Measurements from ENCODE around the gene C17orf67.

Gene C17orf67

GRCh38 chr17:56833809-56834379 is at the start of gene C17orf67, which contains the start of gene DGKE:
Gene C17orf67, minus strand, starts transcription at chr17:56833920. Its CDS starts 18,110 bp downstream, at chr17:56815810.
Gene DGKE, plus strand, starts transcription at chr17:56834151. Its CDS starts 645 bp downstream, at chr17:56834796.
- Mint-ChIP-seq H3K4me1 (peaks cover 75% of the 10 kb centered on the region), H3K9me3 (no peaks in the 10 kb centered on the region), H3K27ac (peak within 1 kb of the TSS; percentile 96), H3K4me3 (peak within 1 kb of the TSS; percentile 95), H3K27me3 (no peaks in the 10 kb centered on the region), H3K36me3 (peaks cover 6% of the 10 kb centered on the region)

DNA sequence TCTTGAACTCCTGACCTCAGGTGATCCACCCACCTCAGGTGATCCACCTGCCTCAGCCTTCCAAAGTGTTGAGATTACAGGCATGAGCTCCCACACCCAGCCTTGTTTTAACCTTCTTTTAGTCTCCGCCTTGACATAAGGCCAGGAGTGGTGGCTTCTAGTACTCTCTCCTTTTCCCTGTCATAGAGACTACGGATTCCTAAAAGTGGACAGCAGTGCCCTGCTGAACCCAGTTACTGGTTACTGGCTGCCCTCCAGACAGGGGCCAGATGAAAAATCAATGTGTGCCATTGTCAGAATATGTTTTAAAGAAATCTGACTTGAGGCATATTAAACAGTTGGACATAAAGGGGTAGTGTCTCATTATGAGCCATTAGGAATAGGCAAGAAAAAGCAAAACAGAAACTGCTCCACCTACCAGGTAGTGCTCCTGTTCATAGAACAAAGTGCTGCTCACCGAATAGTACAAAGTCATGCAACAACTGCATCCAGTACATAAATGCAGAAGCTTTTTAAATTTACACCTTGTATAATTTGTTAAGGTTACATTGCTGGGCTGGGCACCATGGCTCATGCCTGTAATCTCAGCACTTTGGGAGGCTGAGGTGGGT is 48.1 kb upstream of the C17orf67 start:
- H3K36me3 Mint-ChIP-seq = peaks cover 3% of the 10 kb centered on the region
- no peaks in the 10 kb centered on the region for H3K4me1 Mint-ChIP-seq
- no peaks in the 10 kb centered on the region for H3K9me3 Mint-ChIP-seq
- H3K27me3 Mint-ChIP-seq = no peaks in the 10 kb centered on the region
- no peak overlapping the region for H3K27ac Mint-ChIP-seq
- no peak overlapping the region for H3K4me3 Mint-ChIP-seq

DNA sequence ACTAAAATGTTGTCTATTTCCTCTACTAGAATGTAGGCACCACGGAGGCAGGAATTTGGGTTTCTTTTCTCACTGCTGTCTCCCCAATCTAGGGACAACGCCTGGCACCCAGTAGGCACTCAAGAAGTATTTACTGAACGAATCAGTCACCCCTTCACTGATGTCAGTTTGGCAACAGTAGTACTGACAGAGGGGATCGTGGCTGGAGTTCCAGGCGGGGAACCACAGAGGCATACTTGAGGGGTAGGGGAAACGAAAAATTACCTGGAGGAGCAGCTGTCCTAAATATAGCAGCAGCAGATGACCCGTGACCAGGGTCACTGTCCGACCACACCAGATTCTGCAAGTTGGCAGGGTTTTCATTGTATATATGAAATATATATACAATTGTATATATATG is 46.9 kb upstream of the C17orf67 start:
- H3K4me1 Mint-ChIP-seq = no peaks in the 10 kb centered on the region
- H3K36me3 Mint-ChIP-seq = no peaks in the 10 kb centered on the region
- H3K9me3 Mint-ChIP-seq = no peaks in the 10 kb centered on the region
- H3K27me3 Mint-ChIP-seq = peaks cover 2% of the 10 kb centered on the region
- no peak overlapping the region for H3K4me3 Mint-ChIP-seq
- H3K27ac Mint-ChIP-seq = no peak overlapping the region

GRCh38 chr17:56880133-56880532 is 46.4 kb upstream of the C17orf67 start:
- Mint-ChIP-seq H3K27me3 (peaks cover 2% of the 10 kb centered on the region), H3K4me3 (no peak overlapping the region), H3K9me3 (no peaks in the 10 kb centered on the region), H3K4me1 (no peaks in the 10 kb centered on the region), H3K27ac (no peak overlapping the region), H3K36me3 (no peaks in the 10 kb centered on the region)

DNA sequence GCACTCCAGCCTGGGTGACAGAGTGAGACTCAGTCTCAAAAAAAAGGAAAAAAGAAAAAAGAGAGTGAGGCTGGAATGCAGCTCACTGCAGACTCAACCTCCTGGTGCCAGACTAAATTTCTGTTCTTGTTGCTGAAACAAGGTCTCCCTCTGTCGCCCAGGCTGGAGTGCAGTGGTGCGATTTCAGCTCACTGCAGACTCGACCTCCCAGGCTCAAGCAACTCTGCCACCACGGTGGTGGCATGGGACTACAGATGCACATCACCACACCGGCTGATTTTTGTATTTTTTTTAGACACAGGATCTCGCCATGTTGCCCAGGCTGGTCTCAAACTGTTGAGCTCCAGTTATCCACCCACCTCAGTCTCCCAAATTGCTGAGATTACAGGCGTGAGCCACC is 45.6 kb upstream of the C17orf67 start:
- no peaks in the 10 kb centered on the region for H3K9me3 Mint-ChIP-seq
- no peaks in the 10 kb centered on the region for H3K4me1 Mint-ChIP-seq
- no peak overlapping the region for H3K27ac Mint-ChIP-seq
- H3K27me3 Mint-ChIP-seq = peaks cover 2% of the 10 kb centered on the region
- no peaks in the 10 kb centered on the region for H3K36me3 Mint-ChIP-seq
- H3K4me3 Mint-ChIP-seq = no peak overlapping the region

- Mint-ChIP-seq H3K36me3 (no peaks in the 10 kb centered on the region), H3K9me3 (no peaks in the 10 kb centered on the region), H3K4me3 (no peak overlapping the region), H3K27ac (no peak overlapping the region), H3K4me1 (no peaks in the 10 kb centered on the region), H3K27me3 (peaks cover 3% of the 10 kb centered on the region)
These were observed 43.1 kb upstream of the C17orf67 start for GRCh38 chr17:56876766-56877179.

DNA sequence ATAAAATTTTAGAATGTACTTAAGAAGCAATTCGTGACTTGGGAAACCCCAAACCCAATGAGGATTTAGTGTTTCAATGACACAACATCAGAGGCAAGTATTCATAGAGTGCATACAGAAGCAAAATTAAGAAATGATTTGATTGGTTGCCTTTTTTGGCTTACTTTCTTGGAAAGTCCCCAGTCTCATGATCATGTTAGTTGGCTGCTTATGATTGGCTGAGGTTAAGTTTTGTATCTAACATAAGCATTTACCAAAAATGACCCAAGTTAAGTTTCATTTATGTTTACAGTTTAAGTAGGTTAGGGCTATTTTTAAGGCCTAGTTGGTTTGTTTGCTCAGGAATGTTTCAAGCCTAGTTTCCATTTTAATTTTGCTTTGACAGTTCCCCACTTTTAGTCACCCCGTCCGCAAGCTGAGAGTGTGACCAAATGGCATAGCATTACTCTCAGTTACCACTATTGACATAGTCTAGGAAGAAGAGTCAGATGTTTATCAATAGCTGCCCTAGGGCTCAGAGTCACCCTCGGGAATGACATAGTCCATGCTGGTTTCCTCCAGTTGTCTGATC is 36.4 kb upstream of the C17orf67 start:
- Mint-ChIP-seq H3K27ac (peak overlapping the region; percentile 71), H3K9me3 (no peaks in the 10 kb centered on the region), H3K4me1 (peaks cover 5% of the 10 kb centered on the region), H3K36me3 (no peaks in the 10 kb centered on the region), H3K27me3 (peaks cover 1% of the 10 kb centered on the region), H3K4me3 (no peak overlapping the region)

GRCh38 chr17:56868716-56869115 is 35.0 kb upstream of the C17orf67 start:
- Mint-ChIP-seq H3K9me3 (no peaks in the 10 kb centered on the region), H3K36me3 (no peaks in the 10 kb centered on the region), H3K4me1 (peaks cover 5% of the 10 kb centered on the region), H3K4me3 (no peak overlapping the region), H3K27me3 (peaks cover 1% of the 10 kb centered on the region), H3K27ac (no peak overlapping the region)

DNA sequence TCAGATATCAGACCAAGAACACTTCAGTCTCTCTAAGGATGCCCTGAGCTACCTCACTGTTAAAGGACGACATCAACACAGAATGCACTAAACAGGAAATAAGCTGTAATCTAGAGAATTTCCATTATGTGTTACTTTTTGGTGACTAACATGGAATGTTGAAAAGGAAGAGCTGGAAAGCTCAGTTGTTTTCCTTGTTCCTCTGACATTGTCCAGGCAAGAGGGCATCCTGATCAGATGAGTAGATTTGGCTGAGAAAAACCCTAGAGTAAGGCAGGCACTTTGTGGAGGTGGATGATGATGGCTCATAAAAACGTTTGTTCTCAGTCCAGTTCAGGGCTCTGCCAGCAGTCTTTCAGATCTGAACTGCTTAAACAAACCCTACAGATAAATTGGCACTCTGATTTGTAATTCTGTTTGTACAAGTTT is 34.2 kb upstream of the C17orf67 start:
- Mint-ChIP-seq H3K27me3 (no peaks in the 10 kb centered on the region), H3K27ac (no peak overlapping the region), H3K36me3 (no peaks in the 10 kb centered on the region), H3K4me1 (peaks cover 5% of the 10 kb centered on the region), H3K9me3 (no peaks in the 10 kb centered on the region), H3K4me3 (no peak overlapping the region)

DNA sequence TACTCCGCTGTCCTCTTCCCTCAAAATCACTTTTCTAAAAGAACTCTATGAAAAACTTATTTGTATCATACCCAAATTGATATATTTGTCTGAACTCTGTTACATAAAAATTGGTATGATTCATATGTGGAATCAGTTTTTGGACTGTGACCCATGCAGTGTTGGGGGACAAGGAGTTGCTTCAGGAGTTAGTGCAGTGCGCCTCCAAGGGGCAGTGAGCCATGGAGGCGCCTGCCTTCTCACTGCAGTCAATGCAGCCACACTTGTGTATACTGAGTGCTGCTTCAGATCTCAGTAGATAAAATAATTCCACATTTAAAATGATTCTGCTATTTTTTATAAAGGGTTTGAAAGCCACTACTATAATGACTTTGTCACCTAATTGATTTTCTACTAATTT is 32.8 kb upstream of the C17orf67 start:
- no peak overlapping the region for H3K27ac Mint-ChIP-seq
- H3K4me3 Mint-ChIP-seq = no peak overlapping the region
- peaks cover 2% of the 10 kb centered on the region for H3K36me3 Mint-ChIP-seq
- no peaks in the 10 kb centered on the region for H3K9me3 Mint-ChIP-seq
- H3K4me1 Mint-ChIP-seq = peaks cover 5% of the 10 kb centered on the region
- H3K27me3 Mint-ChIP-seq = no peaks in the 10 kb centered on the region

GRCh38 chr17:56866076-56866475 is 32.4 kb upstream of the C17orf67 start:
- Mint-ChIP-seq H3K27me3 (no peaks in the 10 kb centered on the region), H3K36me3 (peaks cover 2% of the 10 kb centered on the region), H3K4me1 (peaks cover 5% of the 10 kb centered on the region), H3K4me3 (no peak overlapping the region), H3K27ac (no peak overlapping the region), H3K9me3 (no peaks in the 10 kb centered on the region)

DNA sequence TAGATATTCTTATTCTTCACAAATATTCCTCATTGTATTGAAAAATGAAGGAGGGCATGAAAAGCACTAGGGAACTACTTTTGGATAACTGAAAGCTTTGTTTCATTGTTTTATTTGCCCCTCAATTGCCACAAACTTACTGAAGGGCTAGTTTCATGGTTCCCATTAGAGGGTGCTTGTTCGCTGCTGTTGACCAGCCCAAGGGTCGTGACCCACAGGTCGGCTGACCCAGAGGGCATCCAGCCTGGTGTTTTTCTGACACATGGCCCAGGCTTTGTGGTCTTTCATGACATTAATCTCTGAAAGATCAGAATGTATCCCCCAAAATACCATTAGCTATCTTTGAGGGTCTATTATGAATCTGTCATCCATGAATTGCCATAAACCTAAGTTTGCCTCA is 30.3 kb upstream of the C17orf67 start:
- no peaks in the 10 kb centered on the region for H3K27me3 Mint-ChIP-seq
- H3K4me3 Mint-ChIP-seq = no peak overlapping the region
- no peaks in the 10 kb centered on the region for H3K4me1 Mint-ChIP-seq
- H3K36me3 Mint-ChIP-seq = peaks cover 8% of the 10 kb centered on the region
- no peak overlapping the region for H3K27ac Mint-ChIP-seq
- H3K9me3 Mint-ChIP-seq = no peaks in the 10 kb centered on the region

DNA sequence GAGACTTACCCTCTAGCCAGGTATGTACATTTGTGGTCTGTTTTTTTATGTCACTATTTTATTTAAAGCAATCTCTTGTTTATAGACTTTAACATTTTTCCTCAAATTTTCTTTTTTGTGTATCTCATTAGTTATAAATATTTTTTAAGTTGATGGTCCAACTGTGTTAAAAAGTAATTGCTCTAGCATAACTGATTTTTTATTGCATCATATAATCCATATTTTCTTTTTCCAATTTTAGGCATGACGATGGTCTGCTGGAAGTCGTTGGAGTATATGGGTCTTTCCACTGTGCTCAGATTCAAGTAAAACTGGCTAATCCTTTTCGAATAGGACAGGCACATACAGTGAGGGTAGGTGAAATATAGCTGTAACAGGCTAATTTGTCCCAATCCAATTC is 28.2 kb upstream of the C17orf67 start:
- no peaks in the 10 kb centered on the region for H3K4me1 Mint-ChIP-seq
- peaks cover 12% of the 10 kb centered on the region for H3K36me3 Mint-ChIP-seq
- H3K27me3 Mint-ChIP-seq = no peaks in the 10 kb centered on the region
- no peak overlapping the region for H3K4me3 Mint-ChIP-seq
- no peaks in the 10 kb centered on the region for H3K9me3 Mint-ChIP-seq
- no peak overlapping the region for H3K27ac Mint-ChIP-seq

DNA sequence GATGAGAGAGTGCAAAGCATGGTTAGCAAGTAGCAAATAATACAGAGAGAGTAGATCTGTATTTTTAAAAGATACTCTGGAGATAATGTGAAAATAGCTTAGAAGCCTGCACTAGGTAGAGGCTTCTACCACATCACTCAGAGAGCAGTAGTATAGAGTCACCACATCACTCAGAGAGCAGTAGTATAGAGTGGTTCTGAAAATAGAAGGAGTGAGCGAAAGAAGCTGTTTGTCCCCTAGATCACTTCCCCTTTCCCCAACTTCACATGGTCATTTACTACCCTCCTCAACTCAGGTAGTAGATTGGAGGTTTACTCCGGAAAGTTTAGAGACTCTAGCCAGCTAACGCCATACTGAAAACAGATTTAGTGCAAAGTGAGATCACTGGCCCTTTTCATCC is 17.3 kb upstream of the C17orf67 start:
- H3K27ac Mint-ChIP-seq = no peak overlapping the region
- H3K9me3 Mint-ChIP-seq = no peaks in the 10 kb centered on the region
- H3K36me3 Mint-ChIP-seq = peaks cover 20% of the 10 kb centered on the region
- H3K27me3 Mint-ChIP-seq = no peaks in the 10 kb centered on the region
- H3K4me1 Mint-ChIP-seq = peaks cover 11% of the 10 kb centered on the region
- no peak overlapping the region for H3K4me3 Mint-ChIP-seq

GRCh38 chr17:56850591-56850990 is 16.9 kb upstream of the C17orf67 start:
- H3K9me3 Mint-ChIP-seq = no peaks in the 10 kb centered on the region
- H3K4me3 Mint-ChIP-seq = no peak overlapping the region
- no peak overlapping the region for H3K27ac Mint-ChIP-seq
- no peaks in the 10 kb centered on the region for H3K27me3 Mint-ChIP-seq
- peaks cover 21% of the 10 kb centered on the region for H3K36me3 Mint-ChIP-seq
- H3K4me1 Mint-ChIP-seq = peaks cover 11% of the 10 kb centered on the region

GRCh38 chr17:56849131-56849530 is 15.4 kb upstream of the C17orf67 start:
- H3K27me3 Mint-ChIP-seq = no peaks in the 10 kb centered on the region
- peaks cover 21% of the 10 kb centered on the region for H3K36me3 Mint-ChIP-seq
- peaks cover 11% of the 10 kb centered on the region for H3K4me1 Mint-ChIP-seq
- H3K4me3 Mint-ChIP-seq = no peak overlapping the region
- H3K9me3 Mint-ChIP-seq = no peaks in the 10 kb centered on the region
- no peak overlapping the region for H3K27ac Mint-ChIP-seq

Measured in activated naive CD4-positive, alpha-beta T cell treated with anti-CD3 and anti-CD28 coated beads, Interleukin-2, amount 50 U/mL, for 24 hours (primary cell).